ENCODE results near the gene ESYT3.

Gene ESYT3, protein sequence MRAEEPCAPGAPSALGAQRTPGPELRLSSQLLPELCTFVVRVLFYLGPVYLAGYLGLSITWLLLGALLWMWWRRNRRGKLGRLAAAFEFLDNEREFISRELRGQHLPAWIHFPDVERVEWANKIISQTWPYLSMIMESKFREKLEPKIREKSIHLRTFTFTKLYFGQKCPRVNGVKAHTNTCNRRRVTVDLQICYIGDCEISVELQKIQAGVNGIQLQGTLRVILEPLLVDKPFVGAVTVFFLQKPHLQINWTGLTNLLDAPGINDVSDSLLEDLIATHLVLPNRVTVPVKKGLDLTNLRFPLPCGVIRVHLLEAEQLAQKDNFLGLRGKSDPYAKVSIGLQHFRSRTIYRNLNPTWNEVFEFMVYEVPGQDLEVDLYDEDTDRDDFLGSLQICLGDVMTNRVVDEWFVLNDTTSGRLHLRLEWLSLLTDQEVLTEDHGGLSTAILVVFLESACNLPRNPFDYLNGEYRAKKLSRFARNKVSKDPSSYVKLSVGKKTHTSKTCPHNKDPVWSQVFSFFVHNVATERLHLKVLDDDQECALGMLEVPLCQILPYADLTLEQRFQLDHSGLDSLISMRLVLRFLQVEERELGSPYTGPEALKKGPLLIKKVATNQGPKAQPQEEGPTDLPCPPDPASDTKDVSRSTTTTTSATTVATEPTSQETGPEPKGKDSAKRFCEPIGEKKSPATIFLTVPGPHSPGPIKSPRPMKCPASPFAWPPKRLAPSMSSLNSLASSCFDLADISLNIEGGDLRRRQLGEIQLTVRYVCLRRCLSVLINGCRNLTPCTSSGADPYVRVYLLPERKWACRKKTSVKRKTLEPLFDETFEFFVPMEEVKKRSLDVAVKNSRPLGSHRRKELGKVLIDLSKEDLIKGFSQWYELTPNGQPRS

DNA sequence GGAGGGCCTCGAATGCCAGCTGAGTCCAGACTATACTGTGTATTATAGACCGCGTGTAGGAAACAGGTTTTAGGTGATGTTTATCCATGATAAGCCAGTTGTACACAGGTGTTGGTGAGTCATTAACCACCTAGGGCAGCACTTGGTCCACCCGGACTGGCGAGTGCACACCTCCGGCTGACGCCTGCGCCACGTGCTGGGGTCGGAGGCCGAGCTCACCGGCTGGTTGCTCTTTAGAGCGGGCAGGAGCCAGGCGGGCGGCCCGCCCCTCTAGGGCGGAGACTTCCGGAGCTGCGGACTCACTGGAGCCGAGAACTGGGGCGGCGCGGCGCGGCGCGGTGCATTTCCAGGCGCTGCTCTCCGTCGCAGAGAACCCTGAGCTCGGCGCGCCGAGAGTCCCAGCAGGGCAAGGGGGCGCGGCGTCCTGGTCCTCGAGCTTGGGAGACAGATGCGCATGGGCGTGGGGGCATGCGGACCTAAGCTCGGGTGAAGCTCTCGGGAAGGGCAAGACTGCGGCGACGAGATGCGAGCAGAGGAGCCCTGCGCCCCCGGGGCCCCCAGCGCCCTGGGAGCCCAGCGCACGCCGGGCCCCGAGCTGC, at the start of gene ESYT3:
TSS of gene ESYT3 (plus strand) at position 341 of the 599 bp plus-strand sequence. CDS start at position 524, 183 bp downstream.
- ChIA-PET CTCF (interaction anchor here (1.4 to 2.0 kb wide), 2 partner anchors 16 to 20 kb away, joined by 5 to 17 read pairs; no protein-coding TSS in a partner anchor), POLR2A (no interaction called here)
- DNase-seq (ENCODE audit: extremely low spot score): no peak
- TF ChIP-seq, protein P1, sequence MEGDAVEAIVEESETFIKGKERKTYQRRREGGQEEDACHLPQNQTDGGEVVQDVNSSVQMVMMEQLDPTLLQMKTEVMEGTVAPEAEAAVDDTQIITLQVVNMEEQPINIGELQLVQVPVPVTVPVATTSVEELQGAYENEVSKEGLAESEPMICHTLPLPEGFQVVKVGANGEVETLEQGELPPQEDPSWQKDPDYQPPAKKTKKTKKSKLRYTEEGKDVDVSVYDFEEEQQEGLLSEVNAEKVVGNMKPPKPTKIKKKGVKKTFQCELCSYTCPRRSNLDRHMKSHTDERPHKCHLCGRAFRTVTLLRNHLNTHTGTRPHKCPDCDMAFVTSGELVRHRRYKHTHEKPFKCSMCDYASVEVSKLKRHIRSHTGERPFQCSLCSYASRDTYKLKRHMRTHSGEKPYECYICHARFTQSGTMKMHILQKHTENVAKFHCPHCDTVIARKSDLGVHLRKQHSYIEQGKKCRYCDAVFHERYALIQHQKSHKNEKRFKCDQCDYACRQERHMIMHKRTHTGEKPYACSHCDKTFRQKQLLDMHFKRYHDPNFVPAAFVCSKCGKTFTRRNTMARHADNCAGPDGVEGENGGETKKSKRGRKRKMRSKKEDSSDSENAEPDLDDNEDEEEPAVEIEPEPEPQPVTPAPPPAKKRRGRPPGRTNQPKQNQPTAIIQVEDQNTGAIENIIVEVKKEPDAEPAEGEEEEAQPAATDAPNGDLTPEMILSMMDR (IDR thresholded peaks at IDR 0.05; ENCODE audit: control extremely low read depth, extremely low read depth, low read depth, missing control alignments): no peak

DNA sequence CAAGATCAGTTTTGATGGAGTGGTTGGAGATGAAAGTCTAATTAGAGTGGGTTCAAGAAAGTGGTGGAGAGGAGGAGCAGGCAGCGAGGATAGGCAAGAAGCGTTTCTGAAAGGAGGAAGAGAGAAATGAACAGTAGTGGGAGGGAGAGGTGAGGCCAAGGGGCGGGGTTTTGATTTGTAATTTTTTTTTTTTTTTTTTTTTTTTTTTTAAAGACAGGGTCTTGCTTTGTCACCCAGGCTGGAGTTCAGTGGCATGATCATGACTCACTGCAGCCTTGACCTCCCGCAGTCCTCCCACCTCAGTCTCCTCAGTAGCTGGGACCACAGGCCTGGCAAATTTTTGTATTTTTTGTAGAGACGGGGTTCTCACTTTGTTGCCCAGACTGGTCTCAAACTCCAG, 49.4 kb upstream of the ESYT3 start:
- TF ChIP-seq, protein P1 (IDR thresholded peaks at IDR 0.05; ENCODE audit: control extremely low read depth, extremely low read depth, low read depth, missing control alignments): no peak
- POLR2A ChIA-PET: no interaction called here
- DNase-seq (ENCODE audit: extremely low spot score): no peak
- CTCF ChIA-PET: interaction anchor here (2.2 kb wide), 1 partner anchor 12 kb away, joined by 5 read pairs; no protein-coding TSS in a partner anchor

DNA sequence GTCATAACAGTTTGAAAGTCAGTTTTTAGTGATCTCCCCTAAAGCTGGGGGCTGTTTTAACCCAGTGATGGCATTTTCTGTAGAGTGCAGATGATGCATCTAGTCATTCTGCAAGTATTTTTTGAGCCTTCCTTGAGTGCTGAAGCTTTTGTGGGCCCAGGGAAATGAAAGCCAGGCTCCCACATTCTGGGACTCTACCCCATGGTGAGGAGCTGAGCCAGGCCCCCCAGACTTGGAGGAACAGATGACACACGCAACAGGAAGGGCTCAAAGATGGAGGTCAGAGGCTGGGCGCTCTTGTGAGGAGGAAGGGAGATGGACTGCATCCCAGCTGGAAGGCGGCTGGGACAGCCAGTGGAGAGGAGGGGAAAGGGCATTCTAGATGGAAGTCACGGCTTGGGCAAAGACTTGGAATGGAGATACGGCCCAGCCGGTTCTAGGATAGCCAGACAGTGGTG, 45.2 kb upstream of the ESYT3 start:
- CTCF ChIA-PET: interaction anchor here (1.0 kb wide), 1 partner anchor 58 kb away, joined by 3 read pairs; no protein-coding TSS in a partner anchor
- POLR2A ChIA-PET: no interaction called here
- DNase-seq (ENCODE audit: extremely low spot score): no peak
- TF ChIP-seq, protein P1 (IDR thresholded peaks at IDR 0.05; ENCODE audit: control extremely low read depth, extremely low read depth, low read depth, missing control alignments): no peak

DNA sequence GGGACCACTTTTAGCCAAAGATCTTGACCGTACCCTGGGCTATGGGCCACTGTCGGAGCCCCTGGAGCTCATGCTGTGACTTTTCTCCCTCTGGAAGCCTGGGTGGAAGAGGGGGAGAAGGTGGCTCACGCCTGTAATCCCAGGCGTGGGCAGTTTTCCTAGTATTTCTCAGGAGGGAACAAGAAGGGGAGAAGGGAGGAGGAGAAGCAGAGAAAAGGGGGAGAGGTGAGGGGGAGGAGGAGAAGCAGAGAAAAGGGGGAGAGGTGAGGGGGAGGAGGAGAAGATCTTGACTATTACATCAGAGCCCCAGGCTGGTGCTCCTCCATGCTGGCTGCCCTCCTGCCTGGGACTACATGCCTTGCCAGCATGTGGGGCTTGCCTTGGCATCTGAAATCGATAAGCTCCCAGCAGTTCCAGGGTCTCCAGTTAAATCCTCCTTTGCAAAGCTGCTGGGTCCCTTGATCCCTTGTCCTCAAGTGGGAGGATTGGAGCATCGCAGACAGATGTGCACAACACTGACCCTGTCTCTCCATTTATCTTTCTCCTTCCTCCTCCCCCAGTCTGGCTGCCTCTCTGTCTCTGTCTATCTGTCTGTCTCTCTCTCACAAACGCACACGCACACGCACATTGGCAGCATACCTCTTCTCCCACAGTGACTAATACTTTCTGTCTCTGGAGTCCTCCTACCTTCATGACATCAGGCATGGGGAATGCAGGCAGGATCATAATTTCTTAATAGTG, 44.4 kb upstream of the ESYT3 start:
- POLR2A ChIA-PET: no interaction called here
- TF ChIP-seq, protein P1 (IDR thresholded peaks at IDR 0.05; ENCODE audit: control extremely low read depth, extremely low read depth, low read depth, missing control alignments): no peak
- DNase-seq (ENCODE audit: extremely low spot score): no peak
- CTCF ChIA-PET: interaction anchor here (1.0 to 1.5 kb wide), 2 partner anchors 28 to 59 kb away, joined by 3 read pairs; no protein-coding TSS in a partner anchor

DNA sequence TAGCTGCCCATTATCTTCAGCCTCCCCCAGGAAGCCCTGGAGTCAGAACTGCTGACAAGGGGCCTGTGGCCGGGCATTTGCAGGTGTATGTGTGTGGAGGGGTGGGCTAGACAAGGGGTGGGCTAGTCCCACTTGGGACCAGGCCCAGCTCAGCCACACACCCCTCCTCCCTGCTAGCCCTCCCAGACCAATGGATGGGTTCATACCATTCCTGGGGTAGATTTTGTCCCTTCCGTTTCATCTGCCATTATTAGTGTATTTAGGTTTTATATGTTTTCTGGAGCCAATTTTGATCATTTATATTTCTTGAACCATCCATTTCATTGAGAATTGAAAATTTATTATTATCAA, 43.9 kb upstream of the ESYT3 start:
- DNase-seq (ENCODE audit: extremely low spot score): no peak
- TF ChIP-seq, protein P1 (IDR thresholded peaks at IDR 0.05; ENCODE audit: control extremely low read depth, extremely low read depth, low read depth, missing control alignments): no peak
- ChIA-PET CTCF (interaction anchor here (1.5 kb wide), 1 partner anchor 27 kb away, joined by 3 read pairs; no protein-coding TSS in a partner anchor), POLR2A (no interaction called here)

Data from GM10248 (cell line).